ENCODE data around the gene LCLAT1.

Gene LCLAT1
- total RNA-seq: 13.9 to 31.6 (median 29.0) reads per million in 3 experiments

GRCh38 chr2:30447149-30448045 lies at the start of gene LCLAT1:
Gene LCLAT1, plus strand, starts transcription at chr2:30447246. Its CDS starts 78,345 bp downstream, at chr2:30525591.
- peak; percentile 86 for DNase-seq

GRCh38 chr2:30398084-30398873 lies 48.8 kb upstream of the LCLAT1 start:
- no peak for DNase-seq

- no peak for DNase-seq
These were observed 46.7 kb upstream of the LCLAT1 start for GRCh38 chr2:30400151-30400954.

GRCh38 chr2:30402441-30403182 lies 44.4 kb upstream of the LCLAT1 start:
- no peak for DNase-seq

- DNase-seq: no peak
These were observed 43.3 kb upstream of the LCLAT1 start for GRCh38 chr2:30403592-30404312.

GRCh38 chr2:30404319-30405259 lies 42.5 kb upstream of the LCLAT1 start:
- DNase-seq: no peak

GRCh38 chr2:30405260-30405605 lies 41.8 kb upstream of the LCLAT1 start:
- no peak for DNase-seq

GRCh38 chr2:30406853-30407252 lies 40.2 kb upstream of the LCLAT1 start:
- no peak for DNase-seq

GRCh38 chr2:30408961-30409387 lies 38.1 kb upstream of the LCLAT1 start:
- DNase-seq: no peak

- DNase-seq: no peak
These were observed 36.8 kb upstream of the LCLAT1 start for GRCh38 chr2:30410217-30410616.

GRCh38 chr2:30412047-30412683 lies 34.9 kb upstream of the LCLAT1 start:
- no peak for DNase-seq

GRCh38 chr2:30412684-30413570 lies 34.1 kb upstream of the LCLAT1 start:
- DNase-seq: no peak

GRCh38 chr2:30414961-30415360 lies 32.1 kb upstream of the LCLAT1 start:
- no peak for DNase-seq

GRCh38 chr2:30417253-30417652 lies 29.8 kb upstream of the LCLAT1 start:
- no peak for DNase-seq

GRCh38 chr2:30421026-30421603 lies 25.9 kb upstream of the LCLAT1 start:
- no peak for DNase-seq

GRCh38 chr2:30421604-30422443 lies 25.2 kb upstream of the LCLAT1 start:
- peak; percentile 32 for DNase-seq

- peak; percentile 72 for DNase-seq
These were observed 24.5 kb upstream of the LCLAT1 start for GRCh38 chr2:30422444-30423040.

Measured in central memory CD4-positive, alpha-beta T cell (primary cell).